Ascending aorta (tissue), 2 donors: ENCODE results near the gene FOXK2. TPM values are rescaled to one million over a fixed set of nuclear protein-coding genes. Genes with fewer than 3 reads are reported as not detected.

Experiments used
- DNase-seq, 2 donors: peaks; one replicate each; pipeline ENCODE4 v3.0.0-alpha.2; 2019; ENCODE audit warnings: low spot score in 2 of 2
- H3K27ac ChIP-seq, 2 donors: fragments of 200-600 bp; sonication (generic); one replicate each; pipeline ENCODE4 v1.5.1; 2016 to 2017; ENCODE audit warnings: mild to moderate bottlenecking in 1 of 2
- H3K27me3 ChIP-seq: fragments of 200-600 bp; sonication (generic); one replicate; pipeline ENCODE4 v1.5.1; 2017
- H3K36me3 ChIP-seq, 2 donors: fragments of 200-600 bp; sonication (generic); one replicate each; pipeline ENCODE4 v1.5.1; 2016
- H3K4me1 ChIP-seq, 2 donors: fragments of 200-600 bp; sonication (generic); one replicate each; pipeline ENCODE4 v1.5.1; 2016 to 2017; ENCODE audit warnings: mild to moderate bottlenecking in 1 of 2
- H3K4me3 ChIP-seq, 2 donors: fragments of 200-600 bp; sonication (generic); one replicate each; pipeline ENCODE4 v1.5.1; 2016 to 2017; ENCODE audit warnings: mild to moderate bottlenecking in 1 of 2
- H3K9me3 ChIP-seq, 2 donors: fragments of 200-600 bp; sonication (generic); one replicate each; pipeline ENCODE4 v1.5.1; 2016
- CTCF ChIP-seq, 3 experiments: fragments of 200-600 bp in 2 of 3; fragments of 450-650 bp in 1 of 3; sonication (generic) in 2 of 3; IDR thresholded peaks; one replicate each; pipeline ENCODE4 v1.5.1; 2016 to 2019; ENCODE audit warnings: antibody characterized with exemption in 3 of 3, mild to moderate bottlenecking in 1 of 3, moderate library complexity in 1 of 3
- intact Hi-C: fragments of 100-400 bp; cut with DNase I; formaldehyde crosslinking; loops from one replicate; pipeline ENCODE4 v1.15.1; 2023
- total RNA-seq: library from RNA; depleted of rRNA; stranded (reverse); fragments of >200 nt; gene quantifications from one replicate; pipeline ENCODE4 v1.1.0, GENCODE V29; 2016

Gene FOXK2
- total RNA-seq, 1 donor from 2014 or later, result 131 TPM

- peaks cover 6 to 20% of the 10 kb centered on the region in 2 donors for H3K4me1 ChIP-seq
- peak; percentile 77 to 98 for DNase-seq
- peak within 1 kb of the TSS; percentile 69 to 100 for H3K4me3 ChIP-seq
- no peak for TF ChIP-seq CTCF (IDR thresholded peaks at IDR 0.05)
- H3K36me3 ChIP-seq, result peaks cover 11 to 13% of the 10 kb centered on the region in 2 donors
- intact Hi-C loops, result loop anchor here (1.0 to 2.0 kb wide), 6 partner anchors 50 to 197 kb away; partner anchors contain the start of genes CYBC1, FN3KRP, NARF and RAB40B
- H3K27ac ChIP-seq, result peak within 1 kb of the TSS; percentile 87 to 100
- H3K9me3 ChIP-seq, result no peaks in the 10 kb centered on the region
- H3K27me3 ChIP-seq, result no peaks in the 10 kb centered on the region
These were observed 128.7 kb downstream of the FOXK2 start, which contains the start of gene WDR45B for GRCh38 chr17:82648165-82648668. TSS of gene WDR45B (minus strand) at chr17:82648444. CDS start at chr17:82648340, 104 bp downstream.

GRCh38 chr17:82648742-82649331 is 129.3 kb downstream of the FOXK2 start:
- Histone ChIP-seq H3K4me1 (peaks cover 6 to 20% of the 10 kb centered on the region in 2 donors), H3K36me3 (peaks cover 5 to 6% of the 10 kb centered on the region in 2 donors), H3K27ac (peak overlapping the region; percentile 43 to 67), H3K9me3 (no peaks in the 10 kb centered on the region), H3K27me3 (no peaks in the 10 kb centered on the region), H3K4me3 (peak overlapping the region in 1 of 2 donors; percentile 62)
- intact Hi-C loops, result loop anchor here (1.0 to 2.0 kb wide), 6 partner anchors 49 to 198 kb away; partner anchors contain the start of genes CYBC1, FN3KRP, NARF and RAB40B
- TF ChIP-seq CTCF (IDR thresholded peaks at IDR 0.05), result no peak
- peak in 1 of 2 donors; percentile 82 for DNase-seq

GRCh38 chr17:82649501-82650261 is 130.1 kb downstream of the FOXK2 start:
- Histone ChIP-seq H3K36me3 (no peaks in the 10 kb centered on the region), H3K4me1 (peaks cover 6 to 20% of the 10 kb centered on the region in 2 donors), H3K9me3 (no peaks in the 10 kb centered on the region), H3K4me3 (no peak overlapping the region), H3K27me3 (no peaks in the 10 kb centered on the region), H3K27ac (no peak overlapping the region)
- intact Hi-C loops, result loop anchor here (2.0 kb wide), 3 partner anchors 57 to 199 kb away; partner anchors contain the start of genes CYBC1 and NARF
- DNase-seq, result no peak
- no peak for TF ChIP-seq CTCF (IDR thresholded peaks at IDR 0.05)

- H3K36me3 ChIP-seq, result no peaks in the 10 kb centered on the region
- no peaks in the 10 kb centered on the region for H3K9me3 ChIP-seq
- H3K4me1 ChIP-seq, result peaks cover 6 to 19% of the 10 kb centered on the region in 2 donors
- H3K27ac ChIP-seq, result no peak overlapping the region
- no peaks in the 10 kb centered on the region for H3K27me3 ChIP-seq
- no peak overlapping the region for H3K4me3 ChIP-seq
- no peak for TF ChIP-seq CTCF (IDR thresholded peaks at IDR 0.05)
- intact Hi-C loops, result no loop called here
- no peak for DNase-seq
These were observed 131.2 kb downstream of the FOXK2 start for GRCh38 chr17:82650723-82651122.

GRCh38 chr17:82653651-82654528 is 134.4 kb downstream of the FOXK2 start:
- TF ChIP-seq CTCF (IDR thresholded peaks at IDR 0.05), result no peak
- H3K27me3 ChIP-seq, result no peaks in the 10 kb centered on the region
- no peaks in the 10 kb centered on the region for H3K4me1 ChIP-seq
- DNase-seq, result no peak
- H3K9me3 ChIP-seq, result no peaks in the 10 kb centered on the region
- H3K27ac ChIP-seq, result no peak overlapping the region
- H3K4me3 ChIP-seq, result no peak overlapping the region
- peaks cover 6 to 10% of the 10 kb centered on the region in 2 donors for H3K36me3 ChIP-seq
- intact Hi-C loops, result no loop called here
